Measurements from ENCODE around the gene ZNF778. TPM values are rescaled to one million over a fixed set of nuclear protein-coding genes. Genes with fewer than 3 reads are reported as not detected.
A peak's percentile ranks its signal among the peaks of the same experiment; 100 is the strongest.

The ZNF778 gene
- total and polyA plus RNA-seq, 5 donors: 1.6 to 9.0 (median 7.0) TPM

DNA sequence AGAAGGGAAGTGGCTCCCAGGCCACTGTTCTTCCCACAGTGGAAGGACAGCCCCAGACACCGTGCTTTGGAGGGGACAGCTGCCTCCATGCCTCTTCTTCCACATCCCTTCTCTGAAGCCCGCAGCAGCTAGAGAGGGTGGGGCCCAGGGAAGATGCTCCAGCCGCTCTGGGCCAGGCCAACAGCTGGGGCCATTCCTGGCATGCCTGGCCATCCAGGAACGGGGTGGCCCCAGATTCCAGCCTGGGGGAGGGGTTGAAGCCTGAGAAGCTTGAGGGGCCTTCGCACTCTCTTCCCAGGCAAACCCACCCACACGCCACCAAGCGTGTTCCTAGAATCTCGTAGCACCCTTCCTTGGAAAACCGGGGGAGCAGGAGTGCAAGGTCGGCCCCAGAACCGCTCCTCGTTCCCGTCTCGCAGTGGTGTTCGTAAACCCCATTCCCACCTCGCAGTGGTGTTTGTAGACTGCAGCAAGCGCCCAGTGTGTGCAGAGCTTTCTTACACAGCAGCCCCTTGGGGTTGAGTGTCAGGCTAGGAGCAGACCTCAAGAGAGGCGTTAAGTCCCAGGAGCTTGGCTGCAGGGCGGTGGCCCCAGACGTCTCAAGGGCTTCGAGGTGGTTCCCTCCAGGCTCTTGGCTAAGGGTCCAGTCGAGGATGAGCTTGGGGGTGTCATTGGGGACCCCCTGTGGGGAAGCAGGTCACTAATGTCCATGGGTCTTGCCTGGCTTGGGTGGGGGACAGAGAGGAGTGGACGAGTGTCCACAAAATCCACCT is 43.3 kb upstream of the ZNF778 start:
- Histone ChIP-seq H3K4me1 (ENCODE audit: control insufficient read depth, insufficient read depth, low read length) (no peaks in the 10 kb centered on the region), H3K4me3 (ENCODE audit: low read length) (no peak overlapping the region), H3K27me3 (ENCODE audit: control insufficient read depth, insufficient read depth) (no peaks in the 10 kb centered on the region), H3K9me3 (ENCODE audit: control insufficient read depth, low read length) (no peaks in the 10 kb centered on the region), H3K27ac (ENCODE audit: low read length) (no peak overlapping the region)
- no peak for DNase-seq
- no peak for ATAC-seq
- intact Hi-C loops (cut with DNase I): no loop called here
- 73% methylated on average over 23 of the region's 23 CpGs for WGBS

DNA sequence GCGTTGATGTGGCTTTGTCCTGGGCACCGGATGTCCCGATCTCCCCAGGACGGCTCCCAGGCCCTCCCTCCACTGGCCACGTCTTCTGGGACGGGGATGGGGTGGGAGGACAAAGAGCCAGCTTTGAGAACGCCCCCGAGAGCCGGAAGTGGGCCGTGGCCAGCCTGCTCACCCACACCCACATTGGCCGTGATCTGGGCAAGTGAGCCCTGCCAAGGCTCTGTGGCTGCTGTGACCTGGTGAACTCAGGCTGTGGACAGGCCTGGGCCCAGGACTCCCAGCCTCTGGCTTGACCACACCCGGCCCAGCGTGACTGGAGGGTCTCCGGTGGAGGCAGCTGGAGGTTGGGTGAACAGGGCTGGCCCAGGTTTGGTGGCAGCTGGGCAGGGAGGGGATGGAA is 42.6 kb upstream of the ZNF778 start:
- intact Hi-C loops (cut with DNase I): no loop called here
- ATAC-seq: no peak
- Histone ChIP-seq H3K4me1 (ENCODE audit: control insufficient read depth, insufficient read depth, low read length) (no peaks in the 10 kb centered on the region), H3K27me3 (ENCODE audit: control insufficient read depth, insufficient read depth) (no peaks in the 10 kb centered on the region), H3K9me3 (ENCODE audit: control insufficient read depth, low read length) (no peaks in the 10 kb centered on the region), H3K4me3 (ENCODE audit: low read length) (no peak overlapping the region), H3K27ac (ENCODE audit: low read length) (no peak overlapping the region)
- DNase-seq: peak in 2 of 3 donors; percentile 53 to 81
- 71% methylated on average over 14 of the region's 14 CpGs for WGBS

- no peaks in the 10 kb centered on the region for H3K4me1 ChIP-seq (ENCODE audit: control insufficient read depth, insufficient read depth, low read length)
- H3K4me3 ChIP-seq (ENCODE audit: low read length): no peak overlapping the region
- no peaks in the 10 kb centered on the region for H3K9me3 ChIP-seq (ENCODE audit: control insufficient read depth, low read length)
- intact Hi-C loops (cut with DNase I): no loop called here
- WGBS: 54% methylated on average over 20 of the region's 20 CpGs
- DNase-seq (no peak), ATAC-seq (no peak)
- no peaks in the 10 kb centered on the region for H3K27me3 ChIP-seq (ENCODE audit: control insufficient read depth, insufficient read depth)
- H3K27ac ChIP-seq (ENCODE audit: low read length): no peak overlapping the region
These were observed 42.0 kb upstream of the ZNF778 start for GRCh38 chr16:89175280-89176146.

DNA sequence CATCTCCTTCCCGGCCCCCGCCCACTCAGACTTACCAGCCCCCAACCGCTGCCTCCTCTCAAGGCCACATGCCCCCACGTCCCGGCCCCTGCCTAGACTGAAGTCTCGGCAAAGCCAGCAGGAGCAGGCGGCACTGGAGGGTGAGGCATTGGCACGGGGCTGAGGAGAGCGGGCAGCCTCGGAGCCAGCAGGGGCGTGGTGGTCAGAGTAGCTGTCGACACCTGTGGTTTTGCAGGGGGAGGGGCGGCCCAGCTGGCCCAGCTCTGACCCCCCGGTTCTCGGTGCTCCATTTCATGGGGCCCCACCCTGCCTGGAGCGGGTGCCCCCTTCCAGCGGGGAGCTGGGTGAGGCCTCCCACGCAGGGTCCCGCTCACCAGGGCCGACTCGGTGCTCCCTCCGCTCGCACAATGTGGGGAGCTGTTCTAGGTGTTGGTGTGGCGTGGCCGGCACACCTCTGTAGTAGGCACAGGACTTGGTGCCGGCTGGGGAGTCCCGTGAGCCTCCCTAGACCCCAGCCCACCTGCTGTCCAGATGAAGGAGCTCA is 41.3 kb upstream of the ZNF778 start:
- H3K27ac ChIP-seq (ENCODE audit: low read length): no peak overlapping the region
- 78% methylated on average over 27 of the region's 27 CpGs for WGBS
- ATAC-seq (no peak), DNase-seq (no peak)
- H3K4me3 ChIP-seq (ENCODE audit: low read length): no peak overlapping the region
- intact Hi-C loops (cut with DNase I): no loop called here
- H3K27me3 ChIP-seq (ENCODE audit: control insufficient read depth, insufficient read depth): no peaks in the 10 kb centered on the region
- H3K9me3 ChIP-seq (ENCODE audit: control insufficient read depth, low read length): no peaks in the 10 kb centered on the region
- H3K4me1 ChIP-seq (ENCODE audit: control insufficient read depth, insufficient read depth, low read length): no peaks in the 10 kb centered on the region

- Histone ChIP-seq H3K4me1 (ENCODE audit: control insufficient read depth, insufficient read depth, low read length) (no peaks in the 10 kb centered on the region), H3K27ac (ENCODE audit: low read length) (no peak overlapping the region), H3K9me3 (ENCODE audit: control insufficient read depth, low read length) (no peaks in the 10 kb centered on the region), H3K4me3 (ENCODE audit: low read length) (no peak overlapping the region), H3K27me3 (ENCODE audit: control insufficient read depth, insufficient read depth) (no peaks in the 10 kb centered on the region)
- intact Hi-C loops (cut with DNase I): no loop called here
- 87% methylated on average over 9 of the region's 9 CpGs for WGBS
- ATAC-seq (no peak), DNase-seq (no peak)
These were observed 40.8 kb upstream of the ZNF778 start for GRCh38 chr16:89176717-89177116.

- H3K9me3 ChIP-seq (ENCODE audit: control insufficient read depth, low read length): no peaks in the 10 kb centered on the region
- intact Hi-C loops (cut with DNase I): no loop called here
- no peak for ATAC-seq
- no peaks in the 10 kb centered on the region for H3K4me1 ChIP-seq (ENCODE audit: control insufficient read depth, insufficient read depth, low read length)
- H3K27ac ChIP-seq (ENCODE audit: low read length): no peak overlapping the region
- no peaks in the 10 kb centered on the region for H3K27me3 ChIP-seq (ENCODE audit: control insufficient read depth, insufficient read depth)
- DNase-seq: no peak
- WGBS: 76% methylated on average over 12 of the region's 12 CpGs
- H3K4me3 ChIP-seq (ENCODE audit: low read length): no peak overlapping the region
These were observed 40.0 kb upstream of the ZNF778 start for GRCh38 chr16:89177501-89177900.

DNA sequence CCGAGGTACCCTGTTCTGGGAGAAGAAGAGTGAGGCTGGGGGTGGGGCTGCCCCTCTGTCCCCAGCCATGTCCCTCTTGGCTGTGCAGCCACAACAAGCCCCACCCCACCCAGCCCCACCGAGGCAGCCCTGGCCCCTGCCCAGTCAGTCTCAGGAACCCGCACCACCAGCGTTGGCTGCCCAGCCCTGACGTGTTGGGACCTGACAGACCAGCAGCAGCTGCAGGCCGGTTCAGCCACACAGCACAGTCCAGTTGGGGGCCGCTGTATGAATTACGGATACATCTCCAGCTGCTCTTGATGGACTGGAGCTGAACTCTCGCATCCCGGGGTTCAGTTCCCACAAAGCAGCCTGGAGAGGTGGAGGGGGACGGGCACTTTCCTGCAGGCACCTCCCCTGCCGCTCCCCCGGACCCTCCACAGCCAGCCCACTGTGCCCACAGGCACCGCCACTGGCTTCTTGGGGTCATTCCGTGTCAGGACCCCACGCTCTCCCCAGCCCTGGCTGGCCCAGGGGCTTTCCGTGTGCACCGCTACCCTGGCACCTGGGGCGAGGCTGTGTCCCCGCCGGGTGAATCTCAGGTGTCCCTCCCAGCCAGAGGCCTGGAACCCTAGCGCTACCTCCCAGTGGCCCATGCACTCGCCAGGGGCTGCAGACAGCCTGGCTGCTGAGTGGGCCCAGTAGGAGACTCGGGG is 38.9 kb upstream of the ZNF778 start:
- Histone ChIP-seq H3K4me1 (ENCODE audit: control insufficient read depth, insufficient read depth, low read length) (no peaks in the 10 kb centered on the region), H3K4me3 (ENCODE audit: low read length) (no peak overlapping the region), H3K27me3 (ENCODE audit: control insufficient read depth, insufficient read depth) (no peaks in the 10 kb centered on the region), H3K27ac (ENCODE audit: low read length) (no peak overlapping the region), H3K9me3 (ENCODE audit: control insufficient read depth, low read length) (no peaks in the 10 kb centered on the region)
- 79% methylated on average over 24 of the region's 24 CpGs for WGBS
- intact Hi-C loops (cut with DNase I): no loop called here
- ATAC-seq: no peak
- no peak for DNase-seq

GRCh38 chr16:89179148-89179484 is 38.4 kb upstream of the ZNF778 start:
- H3K9me3 ChIP-seq (ENCODE audit: control insufficient read depth, low read length): no peaks in the 10 kb centered on the region
- 81% methylated on average over 19 of the region's 19 CpGs for whole genome bisulfite sequencing
- intact Hi-C loops (cut with DNase I): no loop called here
- H3K27me3 ChIP-seq (ENCODE audit: control insufficient read depth, insufficient read depth): no peaks in the 10 kb centered on the region
- H3K4me3 ChIP-seq (ENCODE audit: low read length): no peak overlapping the region
- no peaks in the 10 kb centered on the region for H3K4me1 ChIP-seq (ENCODE audit: control insufficient read depth, insufficient read depth, low read length)
- DNase-seq (no peak), ATAC-seq (no peak)
- H3K27ac ChIP-seq (ENCODE audit: low read length): no peak overlapping the region

- intact Hi-C loops (cut with DNase I): no loop called here
These were observed 37.7 kb upstream of the ZNF778 start for GRCh38 chr16:89179656-89180315.

GRCh38 chr16:89183463-89183862 is 34.0 kb upstream of the ZNF778 start:
- no peak overlapping the region for H3K27ac ChIP-seq (ENCODE audit: low read length)
- no peaks in the 10 kb centered on the region for H3K27me3 ChIP-seq (ENCODE audit: control insufficient read depth, insufficient read depth)
- no peaks in the 10 kb centered on the region for H3K9me3 ChIP-seq (ENCODE audit: control insufficient read depth, low read length)
- WGBS: 55% methylated on average over 13 of the region's 13 CpGs
- ATAC-seq (no peak), DNase-seq (peak in 2 of 3 donors; percentile 17 to 47)
- H3K4me3 ChIP-seq (ENCODE audit: low read length): no peak overlapping the region
- intact Hi-C loops (cut with DNase I): no loop called here
- no peaks in the 10 kb centered on the region for H3K4me1 ChIP-seq (ENCODE audit: control insufficient read depth, insufficient read depth, low read length)

More at GRCh38 chr16:89179656-89180315, 37.7 kb upstream of the ZNF778 start:
- no peak overlapping the region for H3K4me3 ChIP-seq (ENCODE audit: low read length)
- 76% methylated on average over 25 of the region's 25 CpGs for WGBS
- ATAC-seq (no peak), DNase-seq (peak in 1 of 3 donors; percentile 36)
- no peaks in the 10 kb centered on the region for H3K9me3 ChIP-seq (ENCODE audit: control insufficient read depth, low read length)
- no peaks in the 10 kb centered on the region for H3K4me1 ChIP-seq (ENCODE audit: control insufficient read depth, insufficient read depth, low read length)
- no peak overlapping the region for H3K27ac ChIP-seq (ENCODE audit: low read length)
- H3K27me3 ChIP-seq (ENCODE audit: control insufficient read depth, insufficient read depth): no peaks in the 10 kb centered on the region

Data from right cardiac atrium (tissue), 5 donors.